Left lung (tissue), 10 donors: ENCODE data around the gene COQ8B. TPM values are rescaled to one million over a fixed set of nuclear protein-coding genes. Genes with fewer than 3 reads are reported as not detected.

ENCODE experiments used
- ATAC-seq: fragments of 200-7000 bp; cut with Tn5 transposase; one replicate; pipeline ENCODE4 v1.9.1; 2020; ENCODE audit warnings: moderate library complexity
- DNase-seq, 4 donors: peaks; one replicate each; pipeline ENCODE4 v3.0.0-alpha.2; 2013 to 2020
- H3K27ac ChIP-seq, 2 donors: fragments of 200-600 bp; sonication (generic) in 1 of 2; one replicate each; pipeline versions ENCODE4 v1.5.0 to v1.8.0; 2020 to 2021
- H3K27me3 ChIP-seq, 2 donors: fragments of 200-600 bp; sonication (generic) in 1 of 2; one replicate each; pipeline versions ENCODE4 v1.5.0 to v1.8.0; 2020 to 2021
- H3K36me3 ChIP-seq, 2 donors: fragments of 200-600 bp; sonication (generic) in 1 of 2; one replicate each; pipeline versions ENCODE4 v1.5.0 to v1.8.0; 2020 to 2021
- H3K4me1 ChIP-seq, 2 donors: fragments of 200-600 bp; one replicate each; pipeline ENCODE4 v1.8.0; 2021
- H3K4me3 ChIP-seq, 2 donors: fragments of 200-600 bp; sonication (generic) in 1 of 2; one replicate each; pipeline versions ENCODE4 v1.5.0 to v1.8.0; 2020 to 2021; ENCODE audit warnings: mild to moderate bottlenecking in 1 of 2
- H3K9me3 ChIP-seq, 2 donors: fragments of 200-600 bp; sonication (generic) in 1 of 2; one replicate each; pipeline versions ENCODE4 v1.5.0 to v1.8.0; 2020 to 2021
- intact Hi-C, 2 donors: fragments of 100-400 bp; cut with DNase I; formaldehyde crosslinking; loops; one replicate each; pipeline versions ENCODE4 v1.11.2 to v1.14.2; 2022
- polyA plus RNA-seq, 6 donors: library from polyadenylated mRNA; unstranded; fragments of 120-200 nt; gene quantifications; one replicate each; pipeline ENCODE4 v1.2.1, GENCODE V29; 2013; ENCODE audit not compliant: insufficient read length in 6 of 6
- total RNA-seq, 2 donors: library from RNA; stranded (reverse); fragmentation: NEBNext Ultra II Directional; extraction: Animal tissue kit (Norgen Biotek cat#: 25700); gene quantifications; one replicate each; pipeline ENCODE4 v1.2.1, GENCODE V29; 2021
- TF ChIP-seq, protein P1 (sequence below), 2 donors: fragments of 200-600 bp; sonication (generic) in 1 of 2; IDR thresholded peaks; one replicate each; pipeline versions ENCODE4 v1.5.0 to v1.8.0; 2021; ENCODE audit warnings: antibody characterized with exemption in 2 of 2
- donor health status: DM: no; HTN: yes; CAD: no.
- donor health status: DM: no; HTN: no; CAD: no.

The COQ8B gene
- total and polyA plus RNA-seq, 8 donors = 29.8 to 48.1 (median 34.1) TPM

- peak; percentile 32 for ATAC-seq
- DNase-seq = peak; percentile 27 to 93 (median 78)
- peaks cover 39 to 89% of the 10 kb centered on the region in 2 donors for H3K4me1 ChIP-seq
Measured at GRCh38 chr19:40718774-40719391, 2.2 kb upstream of the COQ8B start.

GRCh38 chr19:40717880-40718773, 1.4 kb upstream of the COQ8B start:
- Histone ChIP-seq H3K27ac (peak overlapping the region; percentile 92 to 94), H3K4me1 (peaks cover 39 to 86% of the 10 kb centered on the region in 2 donors), H3K27me3 (no peaks in the 10 kb centered on the region), H3K4me3 (peak overlapping the region; percentile 61 to 91), H3K36me3 (peaks cover 0 to 16% of the 10 kb centered on the region in 2 donors), H3K9me3 (no peaks in the 10 kb centered on the region)
- intact Hi-C loops = no loop called here
- TF ChIP-seq, protein P1, sequence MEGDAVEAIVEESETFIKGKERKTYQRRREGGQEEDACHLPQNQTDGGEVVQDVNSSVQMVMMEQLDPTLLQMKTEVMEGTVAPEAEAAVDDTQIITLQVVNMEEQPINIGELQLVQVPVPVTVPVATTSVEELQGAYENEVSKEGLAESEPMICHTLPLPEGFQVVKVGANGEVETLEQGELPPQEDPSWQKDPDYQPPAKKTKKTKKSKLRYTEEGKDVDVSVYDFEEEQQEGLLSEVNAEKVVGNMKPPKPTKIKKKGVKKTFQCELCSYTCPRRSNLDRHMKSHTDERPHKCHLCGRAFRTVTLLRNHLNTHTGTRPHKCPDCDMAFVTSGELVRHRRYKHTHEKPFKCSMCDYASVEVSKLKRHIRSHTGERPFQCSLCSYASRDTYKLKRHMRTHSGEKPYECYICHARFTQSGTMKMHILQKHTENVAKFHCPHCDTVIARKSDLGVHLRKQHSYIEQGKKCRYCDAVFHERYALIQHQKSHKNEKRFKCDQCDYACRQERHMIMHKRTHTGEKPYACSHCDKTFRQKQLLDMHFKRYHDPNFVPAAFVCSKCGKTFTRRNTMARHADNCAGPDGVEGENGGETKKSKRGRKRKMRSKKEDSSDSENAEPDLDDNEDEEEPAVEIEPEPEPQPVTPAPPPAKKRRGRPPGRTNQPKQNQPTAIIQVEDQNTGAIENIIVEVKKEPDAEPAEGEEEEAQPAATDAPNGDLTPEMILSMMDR (IDR thresholded peaks at IDR 0.05) = no peak
- ATAC-seq (no peak), DNase-seq (peak in 2 of 4 donors; percentile 11 to 83)

More at GRCh38 chr19:40718774-40719391, 2.2 kb upstream of the COQ8B start:
- Histone ChIP-seq H3K27me3 (no peaks in the 10 kb centered on the region), H3K4me3 (peak overlapping the region; percentile 61 to 91), H3K36me3 (peaks cover 0 to 21% of the 10 kb centered on the region in 2 donors), H3K27ac (peak overlapping the region; percentile 92 to 94), H3K9me3 (no peaks in the 10 kb centered on the region)
- intact Hi-C loops = no loop called here
- TF ChIP-seq, protein P1 (IDR thresholded peaks at IDR 0.05) = no peak

DNA sequence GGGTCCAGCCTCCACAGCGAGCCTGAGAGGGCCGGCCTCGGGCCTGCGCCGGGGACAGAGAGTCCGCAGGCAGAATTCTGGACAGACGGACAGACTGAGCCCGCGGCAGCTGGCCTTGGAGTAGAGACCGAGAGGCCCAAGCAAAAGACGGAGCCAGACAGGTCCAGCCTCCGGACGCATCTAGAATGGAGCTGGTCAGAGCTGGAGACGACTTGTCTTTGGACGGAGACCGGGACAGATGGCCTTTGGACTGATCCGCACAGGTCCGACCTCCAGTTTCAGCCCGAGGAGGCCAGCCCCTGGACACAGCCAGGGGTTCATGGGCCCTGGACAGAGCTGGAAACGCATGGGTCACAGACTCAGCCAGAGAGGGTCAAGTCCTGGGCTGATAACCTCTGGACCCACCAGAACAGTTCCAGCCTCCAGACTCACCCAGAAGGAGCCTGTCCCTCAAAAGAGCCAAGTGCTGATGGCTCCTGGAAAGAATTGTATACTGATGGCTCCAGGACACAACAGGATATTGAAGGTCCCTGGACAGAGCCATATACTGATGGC, 716 bp upstream of the COQ8B start:
- Histone ChIP-seq H3K27ac (peak overlapping the region; percentile 92 to 94), H3K4me3 (peak overlapping the region; percentile 61 to 91), H3K36me3 (peaks cover 0 to 19% of the 10 kb centered on the region in 2 donors), H3K4me1 (peaks cover 39 to 79% of the 10 kb centered on the region in 2 donors), H3K9me3 (no peaks in the 10 kb centered on the region), H3K27me3 (no peaks in the 10 kb centered on the region)
- DNase-seq (peak in 1 of 4 donors; percentile 14), ATAC-seq (no peak)
- intact Hi-C loops = no loop called here
- TF ChIP-seq, protein P1 (IDR thresholded peaks at IDR 0.05) = no peak

- ATAC-seq (no peak), DNase-seq (peak in 1 of 4 donors; percentile 42)
- no peaks in the 10 kb centered on the region for H3K9me3 ChIP-seq
- H3K4me1 ChIP-seq = peaks cover 29 to 65% of the 10 kb centered on the region in 2 donors
- H3K27me3 ChIP-seq = no peaks in the 10 kb centered on the region
- TF ChIP-seq, protein P1 (IDR thresholded peaks at IDR 0.05) = no peak
- peak overlapping the region; percentile 92 to 94 for H3K27ac ChIP-seq
- peak overlapping the region; percentile 61 to 91 for H3K4me3 ChIP-seq
- peaks cover 0 to 12% of the 10 kb centered on the region in 2 donors for H3K36me3 ChIP-seq
- intact Hi-C loops = no loop called here
Measured at GRCh38 chr19:40716031-40716481, 630 bp downstream of the COQ8B start.
